ENCODE data around the gene FGF10. TPM values are rescaled to one million over a fixed set of nuclear protein-coding genes. Genes with fewer than 3 reads are reported as not detected.

The FGF10 gene
- total RNA-seq, 1 experiment from 2014 or later: not detected

- no peak for TF ChIP-seq CTCF (IDR thresholded peaks at IDR 0.05; ENCODE audit: unreplicated experiment)
- no peak for DNase-seq (ENCODE audit: unreplicated experiment)
- BruUV-seq (replicated peaks): no TSS peak
- Mint-ChIP-seq H3K27me3 (ENCODE audit: insufficient read depth, unreplicated experiment) (no peaks in the 10 kb centered on the region), H3K27ac (ENCODE audit: low read depth, unreplicated experiment) (no peak overlapping the region), H3K36me3 (ENCODE audit: insufficient read depth, unreplicated experiment) (no peaks in the 10 kb centered on the region), H3K9me3 (ENCODE audit: unreplicated experiment) (no peaks in the 10 kb centered on the region), H3K4me3 (ENCODE audit: unreplicated experiment) (no peak overlapping the region), H3K4me1 (ENCODE audit: insufficient read depth, unreplicated experiment) (no peaks in the 10 kb centered on the region)
- ChIA-PET CTCF (no interaction called here), POLR2A (interaction anchor here (0.7 kb wide), 2 partner anchors 23 to 205 kb away, joined by 3 read pairs; no protein-coding TSS in a partner anchor)
- intact Hi-C loops (cut with micrococcal nuclease): no loop called here
These were observed 17.2 kb downstream of the FGF10 start for GRCh38 chr5:44372028-44372427.

- intact Hi-C loops (cut with micrococcal nuclease): no loop called here
- Mint-ChIP-seq H3K27me3 (ENCODE audit: insufficient read depth, unreplicated experiment) (no peaks in the 10 kb centered on the region), H3K4me3 (ENCODE audit: unreplicated experiment) (no peak overlapping the region), H3K4me1 (ENCODE audit: insufficient read depth, unreplicated experiment) (peaks cover 15% of the 10 kb centered on the region), H3K36me3 (ENCODE audit: insufficient read depth, unreplicated experiment) (peaks cover 1% of the 10 kb centered on the region), H3K9me3 (ENCODE audit: unreplicated experiment) (no peaks in the 10 kb centered on the region), H3K27ac (ENCODE audit: low read depth, unreplicated experiment) (peak overlapping the region; percentile 47)
- POLR2A ChIA-PET: interaction anchor here (0.6 kb wide), 1 partner anchor 159 kb away, joined by 4 read pairs; no protein-coding TSS in a partner anchor
- TF ChIP-seq CTCF (IDR thresholded peaks at IDR 0.05; ENCODE audit: unreplicated experiment): no peak
- BruUV-seq (replicated peaks): no TSS peak
- CTCF ChIA-PET: no interaction called here
- DNase-seq (ENCODE audit: unreplicated experiment): no peak
These were observed 22.0 kb downstream of the FGF10 start for GRCh38 chr5:44367203-44367602.

- CTCF ChIA-PET: interaction anchor here (1.1 to 1.2 kb wide), 2 partner anchors 8 to 636 kb away, joined by 3 to 4 read pairs; no protein-coding TSS in a partner anchor
- H3K9me3 Mint-ChIP-seq (ENCODE audit: unreplicated experiment): no peaks in the 10 kb centered on the region
- peaks cover 6% of the 10 kb centered on the region for H3K36me3 Mint-ChIP-seq (ENCODE audit: insufficient read depth, unreplicated experiment)
- H3K4me3 Mint-ChIP-seq (ENCODE audit: unreplicated experiment): peak overlapping the region; percentile 27
- no peaks in the 10 kb centered on the region for H3K27me3 Mint-ChIP-seq (ENCODE audit: insufficient read depth, unreplicated experiment)
- TF ChIP-seq CTCF (IDR thresholded peaks at IDR 0.05; ENCODE audit: unreplicated experiment): no peak
- POLR2A ChIA-PET: interaction anchor here (0.7 to 1.1 kb wide), 3 partner anchors 18 to 33 kb away, joined by 3 to 5 read pairs (median 3); no protein-coding TSS in a partner anchor
- H3K27ac Mint-ChIP-seq (ENCODE audit: low read depth, unreplicated experiment): peak overlapping the region; percentile 47
- peak; percentile 55 for DNase-seq (ENCODE audit: unreplicated experiment)
- no TSS peak for BruUV-seq (replicated peaks)
- intact Hi-C loops (cut with micrococcal nuclease): no loop called here
- H3K4me1 Mint-ChIP-seq (ENCODE audit: insufficient read depth, unreplicated experiment): peaks cover 15% of the 10 kb centered on the region
These were observed 23.9 kb downstream of the FGF10 start for GRCh38 chr5:44365345-44365744.

DNA sequence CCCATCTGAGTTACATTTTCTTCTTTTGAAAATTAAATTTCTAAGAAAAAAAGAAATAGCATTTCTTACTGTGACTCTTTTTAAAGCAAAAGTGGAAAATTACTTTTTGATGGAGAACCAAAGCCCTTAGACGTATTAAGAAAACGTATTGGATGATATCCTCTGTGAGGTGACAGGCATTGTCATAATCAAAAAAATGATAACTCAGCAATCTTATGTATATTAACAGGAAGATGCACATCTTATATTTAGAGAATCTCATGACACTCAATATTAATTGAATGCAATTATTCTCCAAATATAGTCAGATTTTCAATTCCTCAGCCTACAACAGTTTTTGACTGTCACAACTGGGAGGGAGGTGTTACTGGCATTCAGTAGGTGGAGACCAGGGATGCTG is 25.1 kb downstream of the FGF10 start:
- Mint-ChIP-seq H3K4me1 (ENCODE audit: insufficient read depth, unreplicated experiment) (peaks cover 15% of the 10 kb centered on the region), H3K27ac (ENCODE audit: low read depth, unreplicated experiment) (no peak overlapping the region), H3K27me3 (ENCODE audit: insufficient read depth, unreplicated experiment) (no peaks in the 10 kb centered on the region), H3K4me3 (ENCODE audit: unreplicated experiment) (no peak overlapping the region), H3K9me3 (ENCODE audit: unreplicated experiment) (no peaks in the 10 kb centered on the region), H3K36me3 (ENCODE audit: insufficient read depth, unreplicated experiment) (peaks cover 6% of the 10 kb centered on the region)
- no peak for TF ChIP-seq CTCF (IDR thresholded peaks at IDR 0.05; ENCODE audit: unreplicated experiment)
- ChIA-PET POLR2A (no interaction called here), CTCF (no interaction called here)
- BruUV-seq (replicated peaks): no TSS peak
- no peak for DNase-seq (ENCODE audit: unreplicated experiment)
- intact Hi-C loops (cut with micrococcal nuclease): no loop called here
